Measurements from ENCODE around the gene SOX21.

The SOX21 gene

GRCh38 chr13:94708031-94708859, 4.1 kb downstream of the SOX21 start:
- no peak for DNase-seq

GRCh38 chr13:94707400-94708021, 4.8 kb downstream of the SOX21 start:
- DNase-seq: no peak

DNA sequence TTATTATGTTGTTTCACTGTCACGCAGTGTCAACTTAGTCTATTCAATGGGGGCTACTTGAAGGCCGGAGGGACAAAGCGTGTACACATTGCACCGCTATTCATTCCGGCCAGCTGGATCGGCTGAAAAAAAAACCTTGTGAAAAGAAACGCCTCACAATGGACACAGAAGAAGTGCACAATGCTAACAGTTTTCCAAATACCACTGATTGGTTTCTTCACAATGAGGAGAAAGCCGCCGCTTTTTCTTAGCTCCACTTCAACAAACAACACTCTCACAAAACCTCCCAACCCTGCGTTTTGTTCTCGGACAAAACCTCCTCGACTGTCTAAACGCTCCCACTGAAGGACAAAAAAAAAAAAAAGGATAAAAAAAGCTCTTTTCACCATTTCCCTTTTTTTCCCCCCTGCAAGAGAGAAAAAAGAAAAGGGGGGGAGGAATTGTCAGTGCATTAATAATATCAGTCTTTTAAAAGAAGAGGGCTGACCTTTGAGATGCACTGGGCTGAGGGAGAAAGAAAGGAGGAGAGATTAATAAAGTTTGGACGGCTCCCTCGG, 5.4 kb downstream of the SOX21 start:
- DNase-seq: no peak

GRCh38 chr13:94706101-94706842, 6.1 kb downstream of the SOX21 start:
- DNase-seq: no peak

- DNase-seq: no peak
These were observed 7.0 kb downstream of the SOX21 start for GRCh38 chr13:94705081-94706030.

DNA sequence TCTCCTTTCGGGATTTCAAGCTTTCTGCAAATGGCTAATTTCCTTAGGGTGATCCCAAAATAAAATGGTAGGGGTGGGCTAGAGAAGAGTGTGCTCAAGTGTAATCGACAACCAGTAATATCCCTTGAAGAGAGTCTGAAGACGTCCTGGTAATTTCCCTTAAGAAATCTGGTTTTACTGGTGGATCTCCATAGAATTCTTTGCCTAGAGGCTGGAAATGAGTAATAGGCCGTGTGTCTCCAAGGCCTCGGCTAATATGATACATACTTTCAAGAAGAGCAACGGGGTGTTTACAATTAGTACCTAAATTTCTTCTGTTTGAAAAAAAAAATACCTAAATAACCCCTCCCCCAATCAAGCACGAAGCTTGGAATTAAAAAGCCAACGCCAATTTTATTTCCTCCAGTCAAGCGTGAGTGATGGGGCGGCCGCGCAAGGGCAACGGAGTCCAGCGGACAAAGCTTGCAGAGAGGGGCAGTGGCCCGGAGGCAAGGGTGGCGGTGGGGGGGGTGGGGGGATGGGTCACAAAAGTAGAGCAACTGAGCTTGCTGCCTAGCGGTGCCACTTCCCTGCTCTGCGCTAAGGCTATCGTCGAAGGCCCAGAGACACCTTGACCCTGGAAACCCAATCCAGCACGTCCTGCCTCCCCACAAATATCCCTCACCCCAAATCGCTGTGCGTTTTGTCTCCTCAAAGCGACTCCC, 7.8 kb downstream of the SOX21 start:
- no peak for DNase-seq

DNA sequence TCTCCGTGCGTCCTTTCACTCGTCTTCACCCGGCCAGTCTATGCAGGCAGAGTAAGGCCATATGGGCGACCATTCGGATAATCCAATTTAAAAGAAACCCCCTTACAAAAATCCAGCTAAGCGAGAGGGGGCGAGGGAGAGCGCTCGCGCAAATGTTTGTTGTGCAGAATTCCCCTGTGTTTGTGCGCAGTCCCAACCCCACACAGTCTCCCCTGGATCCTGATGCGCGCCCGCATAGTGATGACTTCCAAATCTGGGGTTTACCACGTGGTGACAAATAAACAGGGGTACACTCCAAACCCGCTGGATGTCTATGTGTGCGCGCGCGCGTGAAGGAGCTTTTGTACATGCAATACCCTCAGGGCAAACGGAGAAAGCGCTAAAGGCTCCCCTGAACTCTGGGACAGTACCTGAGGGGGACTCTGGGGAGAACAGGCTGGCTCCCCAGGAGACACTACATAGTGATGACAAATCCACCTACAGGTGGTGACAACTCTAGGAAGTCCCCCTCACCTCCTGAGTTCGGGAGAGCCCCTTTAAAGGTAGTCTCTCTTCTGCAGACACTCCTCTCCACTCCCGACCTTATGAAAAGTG, 8.5 kb downstream of the SOX21 start:
- DNase-seq: no peak

DNA sequence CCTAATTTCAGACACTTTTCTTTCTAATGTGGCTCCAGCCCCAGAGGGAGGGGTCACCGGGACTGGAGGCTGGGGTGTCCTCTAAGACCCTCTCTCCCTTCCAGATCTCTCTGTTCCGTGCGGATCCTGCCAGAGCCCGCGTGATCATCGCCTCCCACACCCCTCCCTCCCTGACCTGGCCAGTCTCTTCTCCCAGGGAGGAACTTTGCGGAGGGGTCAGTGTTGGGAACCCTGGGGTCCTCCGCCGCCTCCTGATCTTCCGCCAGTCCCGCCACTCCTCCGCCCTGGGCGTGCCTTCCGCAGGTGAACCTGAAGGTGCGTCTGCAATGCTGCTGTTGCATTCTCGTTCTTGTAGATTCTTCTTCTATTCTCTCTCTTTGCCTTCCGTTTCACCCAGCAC, 9.1 kb downstream of the SOX21 start:
- DNase-seq: no peak

- DNase-seq: no peak
These were observed 9.9 kb downstream of the SOX21 start for GRCh38 chr13:94702181-94703041.

DNA sequence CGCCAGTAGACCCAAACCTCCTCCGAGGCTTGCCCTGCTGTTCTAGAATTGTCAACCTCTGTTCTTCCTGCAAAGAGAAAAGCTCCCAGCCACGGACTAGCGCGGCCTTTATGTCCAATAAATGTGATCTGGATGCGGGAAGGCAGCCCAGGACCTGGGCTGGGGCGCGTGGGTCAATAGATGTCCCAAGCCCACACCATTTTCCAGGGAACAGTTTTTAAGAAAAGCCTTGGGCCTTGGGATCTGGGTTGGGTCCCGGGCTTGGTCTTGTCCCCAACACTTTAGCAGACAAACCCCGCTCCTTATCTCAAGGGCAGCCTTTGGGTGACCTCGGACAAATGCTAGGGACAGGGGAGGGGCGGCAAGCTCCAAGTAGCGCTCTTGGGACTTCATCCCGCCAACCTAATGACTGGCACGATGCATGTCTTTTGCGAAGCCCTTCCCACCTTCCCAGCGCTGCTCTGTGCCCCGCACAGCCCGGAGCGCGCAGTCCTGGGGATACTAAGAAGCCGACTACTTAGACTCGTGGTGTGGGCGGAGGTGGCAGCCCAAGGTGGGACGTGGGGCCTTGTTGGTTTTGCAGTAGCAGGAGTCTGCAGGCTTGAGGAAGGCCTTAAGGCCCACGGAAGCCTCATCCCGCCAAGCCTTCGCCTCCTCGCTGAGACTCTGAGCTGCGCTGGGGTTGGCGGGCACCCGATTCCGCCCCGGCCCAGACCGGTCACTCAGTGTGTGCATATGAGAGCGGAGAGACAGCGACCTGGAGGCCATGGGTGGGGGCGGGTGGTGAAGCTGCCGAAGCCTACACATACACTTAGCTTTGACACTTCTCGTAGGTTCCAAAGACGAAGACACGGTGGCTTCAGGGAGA, 10.8 kb downstream of the SOX21 start:
- DNase-seq: no peak

GRCh38 chr13:94700536-94700935, 11.8 kb downstream of the SOX21 start:
- no peak for DNase-seq

- DNase-seq: no peak
These were observed 12.3 kb downstream of the SOX21 start for GRCh38 chr13:94700051-94700535.

GRCh38 chr13:94696171-94696570, 16.2 kb downstream of the SOX21 start:
- no peak for DNase-seq

GRCh38 chr13:94692030-94692429, 20.3 kb downstream of the SOX21 start:
- DNase-seq: no peak

DNA sequence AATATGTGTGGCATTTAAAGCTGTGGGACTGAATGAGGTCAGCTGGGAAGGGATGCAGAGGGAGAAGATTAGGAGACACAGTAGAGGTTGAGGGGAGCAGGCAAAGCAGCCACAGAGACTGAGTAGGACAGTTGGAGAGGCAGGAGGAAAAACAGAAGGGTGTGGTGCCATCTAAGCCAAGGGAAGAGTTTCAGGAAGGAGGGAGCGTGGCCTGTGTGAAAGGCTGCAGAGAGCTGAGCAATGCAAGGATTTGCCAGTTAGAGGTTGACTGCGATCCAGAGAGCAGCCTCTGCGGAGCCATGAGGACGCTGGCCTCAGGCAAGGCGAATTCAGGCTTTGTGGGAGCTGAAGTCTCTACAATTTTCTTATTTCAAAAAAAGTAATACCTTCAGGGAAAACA, 28.9 kb downstream of the SOX21 start:
- DNase-seq: no peak

DNA sequence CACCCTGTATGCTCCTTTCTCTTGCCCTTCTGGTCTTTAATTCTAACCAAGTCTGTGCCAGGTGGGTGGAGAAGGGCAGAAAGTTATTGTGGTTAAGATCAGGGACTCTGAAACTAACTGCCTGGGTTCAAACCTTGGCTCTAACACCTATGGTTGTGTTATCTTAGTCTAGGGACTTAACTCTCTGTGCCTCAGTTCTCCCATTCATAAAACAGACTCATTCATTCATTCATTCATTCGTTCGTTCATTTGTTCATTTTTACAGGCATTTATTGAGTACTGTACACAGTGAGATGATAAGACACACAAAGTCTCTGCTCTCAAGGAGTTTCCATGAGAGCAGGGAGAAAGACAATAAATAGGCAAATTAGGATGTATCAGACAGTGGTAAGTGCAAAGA, 30.1 kb downstream of the SOX21 start:
- DNase-seq: no peak

- DNase-seq: no peak
These were observed 32.7 kb downstream of the SOX21 start for GRCh38 chr13:94679614-94680013.

- DNase-seq: no peak
These were observed 33.5 kb downstream of the SOX21 start for GRCh38 chr13:94678845-94679244.

DNA sequence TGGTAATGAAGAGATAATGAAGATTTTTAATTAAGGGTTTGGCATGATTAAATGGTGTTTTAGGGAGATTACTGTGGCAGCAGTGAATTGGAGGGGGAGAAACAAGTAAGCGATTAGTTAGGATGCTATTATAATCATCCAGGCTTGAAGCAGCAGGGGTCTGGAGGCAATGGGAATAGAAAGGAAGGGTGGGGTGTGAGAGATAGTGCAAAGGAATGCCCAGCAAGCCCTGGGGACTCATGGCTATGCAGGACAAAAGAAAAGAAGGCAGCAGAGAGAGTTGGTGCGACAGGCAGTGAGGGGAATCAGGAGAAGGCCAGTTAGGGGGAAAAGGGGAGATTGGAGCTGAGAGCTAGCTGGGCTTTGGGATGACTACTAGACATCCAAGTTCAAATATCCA, 34.5 kb downstream of the SOX21 start:
- no peak for DNase-seq
